ENCODE data around the gene FDXR. TPM values are rescaled to one million over a fixed set of nuclear protein-coding genes. Genes with fewer than 3 reads are reported as not detected.

FDXR gene
- polyA plus RNA-seq, 2 of the 4 experiments (the other 2 are of a cell fraction) = 32.5 to 43.3 TPM

GRCh38 chr17:74921026-74921681 is 48.4 kb upstream of the FDXR start (continued):
- TF ChIP-seq TFCP2L1 (CRISPR knock-in tag; IDR thresholded peaks at IDR 0.05) (no peak), ZC3H11A (IDR thresholded peaks at IDR 0.05) (no peak), RCOR1 (IDR thresholded peaks at IDR 0.05; ENCODE audit: low read depth, low read length) (no peak), SMC3 (IDR thresholded peaks at IDR 0.05) (no peak), RNF2 (IDR thresholded peaks at IDR 0.05; ENCODE audit: borderline replicate concordance, low read depth) (no peak)

- Histone ChIP-seq H3K4me1 (peaks cover 19% of the 10 kb centered on the region; the same call in 2 of the 3 replicates), H3K27ac (no peak overlapping the region), H3K4me2 (no peak overlapping the region), H3K9me3 (no peaks in the 10 kb centered on the region), H3K4me3 (no peak overlapping the region)
- POLR2A ChIA-PET = interaction anchor here (1.4 kb wide), 1 partner anchor 47 kb away, joined by 9 read pairs; the partner anchor contains the start of gene FDXR
- CTCF ChIA-PET = interaction anchor here (0.9 to 42.0 kb wide), 15 partner anchors 10 to 308 kb away, joined by 3 to 1448 read pairs (median 4); partner anchors contain the start of genes HID1 and OTOP3
- FAIRE-seq = no peak
- DNase-seq (ENCODE audit: low read depth in 1 of 2, low spot score in 1 of 2) = no peak
- 70% methylated on average over 4 of the region's 6 CpGs for WGBS (ENCODE audit: missing lambda C conversion rate)
- ATAC-seq = peak; percentile 0 to 2; a peak in 3 of 6 replicates
- TF ChIP-seq HEYL (CRISPR knock-in tag; IDR thresholded peaks at IDR 0.05) (no peak), HDAC2 (IDR thresholded peaks at IDR 0.05) (no peak), EP300 (IDR thresholded peaks at IDR 0.05) (no peak), CBX2 (IDR thresholded peaks at IDR 0.05; ENCODE audit: borderline replicate concordance, low read depth) (no peak), SREBF2 (IDR thresholded peaks at IDR 0.05) (no peak), JUN (IDR thresholded peaks at IDR 0.05) (no peak), PHF8 (IDR thresholded peaks at IDR 0.05; ENCODE audit: borderline replicate concordance, low read depth) (no peak), TFCP2L1 (CRISPR knock-in tag; IDR thresholded peaks at IDR 0.05) (no peak), BHLHE40 (IDR thresholded peaks at IDR 0.05; ENCODE audit: low read depth, low read length) (no peak), FOXS1 (CRISPR knock-in tag; IDR thresholded peaks at IDR 0.05) (no peak), MAZ (IDR thresholded peaks at IDR 0.05; ENCODE audit: borderline replicate concordance, low read depth, low read length) (no peak), RFX5 (IDR thresholded peaks at IDR 0.05) (no peak)
Measured at GRCh38 chr17:74920642-74921025, 47.8 kb upstream of the FDXR start.

GRCh38 chr17:74920306-74920620 is 47.5 kb upstream of the FDXR start:
- CTCF ChIA-PET = interaction anchor here (0.8 to 42.0 kb wide), 17 partner anchors 8 to 309 kb away, joined by 3 to 1448 read pairs (median 5); partner anchors contain the start of genes HID1 and OTOP3
- WGBS (ENCODE audit: missing lambda C conversion rate) = 96% methylated on average over 26 of the region's 27 CpGs
- no peak for FAIRE-seq

More at GRCh38 chr17:74920306-74920620, 47.5 kb upstream of the FDXR start:
- Histone ChIP-seq H3K4me3 (no peak overlapping the region), H3K9me3 (no peaks in the 10 kb centered on the region), H3K27ac (no peak overlapping the region), H3K4me1 (peaks cover 19% of the 10 kb centered on the region; the same call in 2 of the 3 replicates), H3K4me2 (no peak overlapping the region)
- TF ChIP-seq MAFK (IDR thresholded peaks at IDR 0.05; ENCODE audit: partially characterized antibody) (no peak), ESRRA (IDR thresholded peaks at IDR 0.05; ENCODE audit: borderline replicate concordance, low read length) (no peak), ELK1 (IDR thresholded peaks at IDR 0.05; ENCODE audit: low read depth, low read length) (no peak), RAD21 (conservative IDR thresholded peaks at IDR 0.05 in 1 of 2, IDR thresholded peaks at IDR 0.05 in 1 of 2) (no peak), JUNB (IDR thresholded peaks at IDR 0.05) (no peak), HOXA7 (CRISPR knock-in tag; IDR thresholded peaks at IDR 0.05) (no peak), NPAS2 (CRISPR knock-in tag; IDR thresholded peaks at IDR 0.05; ENCODE audit: borderline replicate concordance) (no peak), FOSB (CRISPR knock-in tag; IDR thresholded peaks at IDR 0.05) (no peak), GATA3 (IDR thresholded peaks at IDR 0.05; ENCODE audit: borderline replicate concordance) (no peak), BCL3 (IDR thresholded peaks at IDR 0.05) (no peak)
- ATAC-seq = no peak
- POLR2A ChIA-PET = interaction anchor here (0.7 to 1.4 kb wide), 2 partner anchors 47 to 92 kb away, joined by 4 to 9 read pairs; partner anchors contain the start of genes FDXR and MRPL58
- DNase-seq (ENCODE audit: low read depth in 1 of 2, low spot score in 1 of 2) = no peak
